A673 (cell line): ENCODE results near the gene AIFM2. TPM values are rescaled to one million over a fixed set of nuclear protein-coding genes. Genes with fewer than 3 reads are reported as not detected.

Source experiments
- BruUV-seq: library from RNA; stranded (reverse); fragments of 400-500 nt; replicated peaks from 2 replicates; lab custom pipeline; 2021; lab: Mats Ljungman, UMichigan
- CTCF ChIA-PET: fragments of 300-600 bp; sonication (Branson Sonifier 250); formaldehyde crosslinking; loops from one replicate; lab custom pipeline; 2022; ENCODE audit warnings: antibody characterized with exemption; lab: Charles Lee
- POLR2A ChIA-PET: fragments of 300-600 bp; sonication (Branson Sonifier 250); formaldehyde crosslinking; loops from one replicate; lab custom pipeline; 2022; ENCODE audit warnings: antibody characterized with exemption; ENCODE audit not compliant: low non-redundant PET; lab: Charles Lee
- DNase-seq: peaks from one replicate; pipeline ENCODE4 v3.0.0-alpha.2; 2015; ENCODE audit warnings: low spot score
- H3K27ac ChIP-seq: fragments of 200-600 bp; sonication (generic); 2 replicates; pipeline ENCODE4 v1.5.1; 2016; ENCODE audit warnings: mixed run types, low read depth, mild to moderate bottlenecking, mixed read lengths, antibody characterized with exemption, low read length; ENCODE audit not compliant: poor library complexity, severe bottlenecking
- H3K27me3 ChIP-seq: fragments of 200-600 bp; sonication (generic); replicated peaks from 2 replicates; pipeline ENCODE4 v1.6.1; 2017; ENCODE audit warnings: mixed run types, low read depth, mild to moderate bottlenecking, mixed read lengths, antibody characterized with exemption, low read length; ENCODE audit not compliant: insufficient read depth, poor library complexity
- H3K36me3 ChIP-seq: fragments of 200-600 bp; sonication (generic); 2 replicates; pipeline ENCODE4 v1.6.1; 2016; ENCODE audit warnings: mixed run types, mild to moderate bottlenecking, mixed read lengths, antibody characterized with exemption, low read length; ENCODE audit not compliant: insufficient read depth, poor library complexity, severe bottlenecking
- H3K4me1 ChIP-seq: fragments of 200-600 bp; sonication (generic); 2 replicates; pipeline ENCODE4 v1.6.1; 2017; ENCODE audit warnings: mixed run types, mild to moderate bottlenecking, mixed read lengths, antibody characterized with exemption, low read length; ENCODE audit not compliant: insufficient read depth, poor library complexity, severe bottlenecking
- H3K4me3 ChIP-seq: fragments of 200-600 bp; sonication (generic); 2 replicates; pipeline ENCODE4 v1.5.1; 2016; ENCODE audit warnings: low read depth, mixed run types, mild to moderate bottlenecking, mixed read lengths, low read length; ENCODE audit not compliant: poor library complexity, severe bottlenecking
- H3K9me3 ChIP-seq: fragments of 200-600 bp; sonication (generic); 2 replicates; pipeline ENCODE4 v1.6.1; 2016; ENCODE audit warnings: mixed run types, low read depth, mild to moderate bottlenecking, mixed read lengths, antibody characterized with exemption, low read length; ENCODE audit not compliant: poor library complexity, severe bottlenecking
- EZH2 ChIP-seq: fragments of 200-600 bp; sonication (generic); IDR thresholded peaks from 2 replicates; pipeline ENCODE4 v1.6.1; 2017; ENCODE audit warnings: borderline replicate concordance, low read depth, mild to moderate bottlenecking, mixed read lengths, antibody characterized with exemption, low read length; ENCODE audit not compliant: poor library complexity, severe bottlenecking
- intact Hi-C: fragments of 100-400 bp; cut with micrococcal nuclease; formaldehyde crosslinking; loops from one replicate; pipeline ENCODE4 v1.10.0; 2022; ENCODE audit not compliant: unreplicated experiment
- total RNA-seq: library from RNA; stranded (reverse); gene quantifications from 2 replicates; pipeline ENCODE4 v1.2.3, GENCODE V29; 2021
- TF ChIP-seq, protein P1 (sequence below): fragments of 300-800, 200-600 bp; sonication (generic); conservative IDR thresholded peaks from 2 replicates; pipeline ENCODE4 v1.5.1; 2017; ENCODE audit warnings: low read depth, mild to moderate bottlenecking, antibody characterized with exemption, low read length, moderate library complexity, mixed read lengths

AIFM2 gene
- total RNA-seq, 1 experiment from 2014 or later: 4.3 TPM

DNA sequence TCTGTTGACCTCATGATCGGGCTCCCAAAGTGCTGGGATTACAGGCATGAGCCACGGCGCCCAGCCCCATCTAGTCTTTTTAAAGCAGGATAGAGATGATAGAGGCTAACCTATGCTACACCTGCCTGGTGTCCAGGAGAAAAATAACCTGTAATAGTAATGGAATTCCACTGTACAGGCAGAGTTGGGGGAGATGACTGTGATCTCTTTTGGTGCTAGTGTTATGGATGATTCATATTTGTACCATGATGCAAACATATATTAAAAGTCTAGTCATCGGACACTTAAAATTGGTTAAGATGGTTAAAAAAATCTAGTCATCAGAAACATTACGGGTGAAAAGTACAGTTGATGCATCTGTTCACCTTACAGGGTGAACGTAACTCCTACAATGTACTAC, 43.8 kb upstream of the AIFM2 start:
- Histone ChIP-seq H3K4me3 (no peak overlapping the region), H3K36me3 (no peaks in the 10 kb centered on the region), H3K27me3 (no peaks in the 10 kb centered on the region), H3K9me3 (peaks cover 5% of the 10 kb centered on the region), H3K27ac (no peak overlapping the region), H3K4me1 (no peaks in the 10 kb centered on the region)
- POLR2A ChIA-PET: no interaction called here
- CTCF ChIA-PET: no interaction called here
- DNase-seq: no peak
- TF ChIP-seq EZH2: no peak
- TF ChIP-seq, protein P1, sequence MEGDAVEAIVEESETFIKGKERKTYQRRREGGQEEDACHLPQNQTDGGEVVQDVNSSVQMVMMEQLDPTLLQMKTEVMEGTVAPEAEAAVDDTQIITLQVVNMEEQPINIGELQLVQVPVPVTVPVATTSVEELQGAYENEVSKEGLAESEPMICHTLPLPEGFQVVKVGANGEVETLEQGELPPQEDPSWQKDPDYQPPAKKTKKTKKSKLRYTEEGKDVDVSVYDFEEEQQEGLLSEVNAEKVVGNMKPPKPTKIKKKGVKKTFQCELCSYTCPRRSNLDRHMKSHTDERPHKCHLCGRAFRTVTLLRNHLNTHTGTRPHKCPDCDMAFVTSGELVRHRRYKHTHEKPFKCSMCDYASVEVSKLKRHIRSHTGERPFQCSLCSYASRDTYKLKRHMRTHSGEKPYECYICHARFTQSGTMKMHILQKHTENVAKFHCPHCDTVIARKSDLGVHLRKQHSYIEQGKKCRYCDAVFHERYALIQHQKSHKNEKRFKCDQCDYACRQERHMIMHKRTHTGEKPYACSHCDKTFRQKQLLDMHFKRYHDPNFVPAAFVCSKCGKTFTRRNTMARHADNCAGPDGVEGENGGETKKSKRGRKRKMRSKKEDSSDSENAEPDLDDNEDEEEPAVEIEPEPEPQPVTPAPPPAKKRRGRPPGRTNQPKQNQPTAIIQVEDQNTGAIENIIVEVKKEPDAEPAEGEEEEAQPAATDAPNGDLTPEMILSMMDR: no peak
- no TSS peak for BruUV-seq
- intact Hi-C loops: no loop called here

DNA sequence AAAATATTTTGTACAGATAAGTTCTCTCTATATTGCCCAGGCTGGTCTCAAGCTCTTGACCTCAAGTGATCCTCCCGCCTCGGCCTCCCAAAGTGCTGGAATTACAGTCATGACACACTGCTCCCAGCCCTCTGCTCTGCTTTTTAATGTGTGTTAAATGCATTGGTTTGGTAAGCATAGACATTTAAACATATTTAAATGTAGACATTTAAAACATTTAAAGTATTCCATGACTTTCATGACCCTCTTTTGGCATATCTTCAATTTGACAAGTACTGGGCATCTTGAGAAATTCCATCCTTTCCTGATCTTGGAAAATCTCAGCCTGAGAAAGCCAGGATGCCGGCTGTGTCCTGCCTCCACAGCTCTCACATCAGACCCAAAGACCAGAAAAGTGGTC, 42.9 kb upstream of the AIFM2 start:
- H3K4me3 ChIP-seq: no peak overlapping the region
- intact Hi-C loops: no loop called here
- no peak for TF ChIP-seq EZH2
- TF ChIP-seq, protein P1: no peak
- no peak for DNase-seq
- peaks cover 5% of the 10 kb centered on the region for H3K9me3 ChIP-seq
- H3K27ac ChIP-seq: no peak overlapping the region
- BruUV-seq: no TSS peak
- CTCF ChIA-PET: no interaction called here
- H3K36me3 ChIP-seq: no peaks in the 10 kb centered on the region
- no peaks in the 10 kb centered on the region for H3K4me1 ChIP-seq
- H3K27me3 ChIP-seq: no peaks in the 10 kb centered on the region
- POLR2A ChIA-PET: no interaction called here

DNA sequence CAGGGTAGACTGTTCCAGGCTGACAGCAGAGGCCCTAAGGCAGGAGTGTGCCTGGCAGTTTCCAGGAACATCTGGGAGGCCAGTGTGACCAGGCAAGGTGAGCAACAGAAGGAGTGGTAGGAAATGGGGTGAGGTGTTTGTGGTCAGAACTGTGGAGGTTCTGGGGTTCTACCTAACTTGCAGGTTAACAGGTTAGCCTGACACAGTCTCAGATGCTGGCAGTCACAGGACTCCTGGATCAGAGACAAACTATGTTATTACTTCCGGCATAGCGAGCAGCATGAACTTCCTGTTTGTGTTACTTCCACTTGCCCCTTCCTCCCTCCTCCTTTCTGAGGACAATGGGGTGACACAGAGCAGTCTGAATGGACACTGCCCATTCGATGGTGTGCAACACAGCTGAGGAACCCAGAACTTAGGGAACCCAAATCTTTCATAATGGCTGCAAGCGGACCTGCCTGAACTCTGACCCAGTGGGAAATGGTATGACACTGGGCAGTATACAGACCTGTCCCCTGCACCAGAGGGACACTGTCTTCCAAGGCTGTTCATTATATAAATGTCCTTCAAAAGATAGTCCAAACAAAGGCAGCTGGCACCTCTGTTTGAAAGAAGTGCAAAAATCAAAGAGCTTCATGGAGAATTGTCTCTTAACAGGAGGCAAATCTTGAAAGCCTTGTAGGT, 41.6 kb upstream of the AIFM2 start:
- Histone ChIP-seq H3K36me3 (no peaks in the 10 kb centered on the region), H3K27me3 (no peaks in the 10 kb centered on the region), H3K4me3 (no peak overlapping the region), H3K27ac (no peak overlapping the region), H3K9me3 (no peaks in the 10 kb centered on the region), H3K4me1 (peaks cover 3% of the 10 kb centered on the region)
- ChIA-PET CTCF (no interaction called here), POLR2A (no interaction called here)
- TF ChIP-seq, protein P1: no peak
- TF ChIP-seq EZH2: no peak
- intact Hi-C loops: no loop called here
- DNase-seq: peak; percentile 22
- BruUV-seq: no TSS peak
